Caco-2 (cell line): Measurements from ENCODE around the gene KLHL24. TPM values are rescaled to one million over a fixed set of nuclear protein-coding genes. Genes with fewer than 3 reads are reported as not detected.

Source experiments
- BruUV-seq: library from RNA; stranded (reverse); fragments of 400-500 nt; replicated peaks from 2 replicates; lab custom pipeline; 2021; lab: Mats Ljungman, UMichigan
- CTCF ChIA-PET: fragments of 300-600 bp; sonication (Branson Sonifier 250); formaldehyde crosslinking; loops from one replicate; lab custom pipeline; 2022; ENCODE audit warnings: antibody characterized with exemption; lab: Charles Lee
- POLR2A ChIA-PET: fragments of 300-600 bp; sonication (Branson Sonifier 250); formaldehyde crosslinking; loops from one replicate; lab custom pipeline; 2022; ENCODE audit warnings: antibody characterized with exemption; lab: Charles Lee
- DNase-seq, 2 experiments: peaks; one replicate each; pipeline versions ENCODE4 v3.0.0 to v3.0.0-alpha.2; 2020 to 2022
- H3K27me3 ChIP-seq: replicated peaks from 2 replicates; pipeline ENCODE4 v1.6.0; 2011; ENCODE audit warnings: low read length; ENCODE audit not compliant: control insufficient read depth, insufficient read depth
- H3K36me3 ChIP-seq: 2 replicates; pipeline ENCODE4 v1.5.1; 2011; ENCODE audit warnings: low read length; ENCODE audit not compliant: control insufficient read depth, insufficient read depth
- H3K4me1 ChIP-seq: fragments of 250-450 bp; sonication (Bioruptor Pico); 2 replicates; pipeline ENCODE4 v1.5.1; 2020; ENCODE audit warnings: mild to moderate bottlenecking
- H3K4me3 ChIP-seq: 2 replicates; pipeline ENCODE4 v1.5.1; 2011; ENCODE audit warnings: low read depth, mild to moderate bottlenecking, control low read depth, low read length
- H3K9me3 ChIP-seq: fragments of 250-450 bp; sonication (Bioruptor Pico); 2 replicates; pipeline ENCODE4 v1.5.1; 2020; ENCODE audit warnings: mild to moderate bottlenecking, moderate library complexity
- H3K27ac Mint-ChIP-seq: one replicate; pipeline ENCODE4 v1.8.0; 2022; ENCODE audit warnings: mixed read lengths; ENCODE audit not compliant: unreplicated experiment
- H3K27me3 Mint-ChIP-seq: one replicate; pipeline ENCODE4 v1.8.0; 2022; ENCODE audit warnings: mixed read lengths; ENCODE audit not compliant: insufficient read depth, unreplicated experiment
- H3K36me3 Mint-ChIP-seq: one replicate; pipeline ENCODE4 v1.8.0; 2022; ENCODE audit warnings: mild to moderate bottlenecking, mixed read lengths; ENCODE audit not compliant: insufficient read depth, unreplicated experiment
- H3K4me1 Mint-ChIP-seq: one replicate; pipeline ENCODE4 v1.8.0; 2022; ENCODE audit warnings: low read depth, mixed read lengths; ENCODE audit not compliant: unreplicated experiment
- H3K4me3 Mint-ChIP-seq: one replicate; pipeline ENCODE4 v1.8.0; 2022; ENCODE audit warnings: mild to moderate bottlenecking, moderate library complexity, mixed read lengths; ENCODE audit not compliant: unreplicated experiment
- H3K9me3 Mint-ChIP-seq: one replicate; pipeline ENCODE4 v1.8.0; 2022; ENCODE audit warnings: mixed read lengths; ENCODE audit not compliant: unreplicated experiment
- intact Hi-C: fragments of 100-400 bp; cut with micrococcal nuclease; formaldehyde crosslinking; loops from one replicate; pipeline ENCODE4 v1.10.0; 2022; ENCODE audit not compliant: unreplicated experiment
- total RNA-seq: library from RNA; stranded (reverse); gene quantifications from 2 replicates; pipeline ENCODE4 v1.2.3, GENCODE V29; 2022
- TF ChIP-seq, protein P1 (sequence below), 2 experiments: fragments of 200-600 bp in 1 of 2; IDR thresholded peaks; 1 replicate in 1 of 2; 2 replicates in 1 of 2; pipeline versions ENCODE4 v1.5.1 to v1.8.0; 2011 to 2022; ENCODE audit warnings: antibody characterized with exemption in 1 of 2, control low read depth in 1 of 2, inconsistent platforms in 1 of 2, low read depth in 1 of 2, low read length in 1 of 2, mild to moderate bottlenecking in 1 of 2, moderate library complexity in 1 of 2; ENCODE audit not compliant: insufficient read depth in 1 of 2, severe bottlenecking in 1 of 2, unreplicated experiment in 1 of 2

The KLHL24 gene
- total RNA-seq, 1 experiment from 2014 or later = 17.6 TPM

DNA sequence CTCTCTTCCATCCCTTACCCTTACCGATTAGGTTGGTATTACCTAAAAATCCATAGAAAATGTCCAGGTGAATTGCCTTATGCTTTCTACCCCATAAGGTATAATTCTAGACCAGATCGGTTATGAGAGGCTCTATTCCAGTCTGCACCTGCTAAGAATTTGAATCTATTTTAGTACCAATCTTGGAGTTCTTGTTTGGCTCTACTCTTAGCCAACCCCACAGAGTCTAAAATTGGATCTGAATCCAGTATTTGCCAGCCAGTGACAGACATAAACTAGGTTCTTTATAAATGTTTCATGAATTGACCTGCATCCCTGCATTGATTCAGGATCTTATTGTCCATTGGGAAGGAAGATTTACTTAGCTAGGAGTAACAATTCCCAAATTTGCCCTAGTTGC lies 6.5 kb downstream of the KLHL24 start:
- no TSS peak for BruUV-seq
- H3K27me3 ChIP-seq = no peaks in the 10 kb centered on the region
- H3K36me3 ChIP-seq = no peaks in the 10 kb centered on the region
- no peaks in the 10 kb centered on the region for H3K9me3 ChIP-seq
- ChIA-PET CTCF (no interaction called here), POLR2A (no interaction called here)
- Mint-ChIP-seq H3K9me3 (no peaks in the 10 kb centered on the region), H3K4me1 (no peaks in the 10 kb centered on the region), H3K27ac (no peak overlapping the region), H3K36me3 (peaks cover 7% of the 10 kb centered on the region), H3K27me3 (no peaks in the 10 kb centered on the region), H3K4me3 (no peak overlapping the region)
- no peaks in the 10 kb centered on the region for H3K4me1 ChIP-seq
- DNase-seq = no peak
- TF ChIP-seq, protein P1, sequence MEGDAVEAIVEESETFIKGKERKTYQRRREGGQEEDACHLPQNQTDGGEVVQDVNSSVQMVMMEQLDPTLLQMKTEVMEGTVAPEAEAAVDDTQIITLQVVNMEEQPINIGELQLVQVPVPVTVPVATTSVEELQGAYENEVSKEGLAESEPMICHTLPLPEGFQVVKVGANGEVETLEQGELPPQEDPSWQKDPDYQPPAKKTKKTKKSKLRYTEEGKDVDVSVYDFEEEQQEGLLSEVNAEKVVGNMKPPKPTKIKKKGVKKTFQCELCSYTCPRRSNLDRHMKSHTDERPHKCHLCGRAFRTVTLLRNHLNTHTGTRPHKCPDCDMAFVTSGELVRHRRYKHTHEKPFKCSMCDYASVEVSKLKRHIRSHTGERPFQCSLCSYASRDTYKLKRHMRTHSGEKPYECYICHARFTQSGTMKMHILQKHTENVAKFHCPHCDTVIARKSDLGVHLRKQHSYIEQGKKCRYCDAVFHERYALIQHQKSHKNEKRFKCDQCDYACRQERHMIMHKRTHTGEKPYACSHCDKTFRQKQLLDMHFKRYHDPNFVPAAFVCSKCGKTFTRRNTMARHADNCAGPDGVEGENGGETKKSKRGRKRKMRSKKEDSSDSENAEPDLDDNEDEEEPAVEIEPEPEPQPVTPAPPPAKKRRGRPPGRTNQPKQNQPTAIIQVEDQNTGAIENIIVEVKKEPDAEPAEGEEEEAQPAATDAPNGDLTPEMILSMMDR (IDR thresholded peaks at IDR 0.05; ENCODE audit: insufficient read depth in 1 of 2, low read depth in 1 of 2, low read length in 1 of 2, severe bottlenecking in 1 of 2, unreplicated experiment in 1 of 2) = no peak
- H3K4me3 ChIP-seq = no peak overlapping the region
- intact Hi-C loops = no loop called here

DNA sequence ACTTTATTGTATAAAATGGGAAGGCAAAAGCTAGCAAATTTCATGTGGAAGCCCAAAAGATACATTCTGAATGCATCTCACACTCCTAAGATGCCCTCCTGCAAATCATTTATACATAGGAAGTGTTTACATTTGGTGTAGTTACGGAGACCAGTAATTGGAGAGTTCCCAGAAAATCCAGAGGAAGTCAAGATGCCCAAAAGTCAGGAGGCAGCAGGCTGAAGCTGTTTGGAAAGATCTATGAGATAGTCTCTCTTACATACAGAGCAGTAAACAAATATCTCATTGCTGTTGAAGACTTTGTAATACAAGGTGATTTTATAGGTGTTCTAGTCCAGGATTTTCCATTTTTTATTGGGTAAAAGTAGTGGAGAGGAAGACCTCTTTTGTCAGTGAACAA lies 8.8 kb downstream of the KLHL24 start:
- intact Hi-C loops = no loop called here
- Histone ChIP-seq H3K36me3 (no peaks in the 10 kb centered on the region), H3K9me3 (no peaks in the 10 kb centered on the region), H3K27me3 (no peaks in the 10 kb centered on the region), H3K4me1 (no peaks in the 10 kb centered on the region), H3K4me3 (no peak overlapping the region)
- no peak overlapping the region for H3K27ac Mint-ChIP-seq
- H3K4me1 Mint-ChIP-seq = no peaks in the 10 kb centered on the region
- ChIA-PET POLR2A (no interaction called here), CTCF (no interaction called here)
- H3K4me3 Mint-ChIP-seq = no peak overlapping the region
- DNase-seq = no peak
- H3K27me3 Mint-ChIP-seq = no peaks in the 10 kb centered on the region
- BruUV-seq = no TSS peak
- no peaks in the 10 kb centered on the region for H3K36me3 Mint-ChIP-seq
- no peaks in the 10 kb centered on the region for H3K9me3 Mint-ChIP-seq
- TF ChIP-seq, protein P1 (IDR thresholded peaks at IDR 0.05; ENCODE audit: insufficient read depth in 1 of 2, low read depth in 1 of 2, low read length in 1 of 2, severe bottlenecking in 1 of 2, unreplicated experiment in 1 of 2) = no peak

DNA sequence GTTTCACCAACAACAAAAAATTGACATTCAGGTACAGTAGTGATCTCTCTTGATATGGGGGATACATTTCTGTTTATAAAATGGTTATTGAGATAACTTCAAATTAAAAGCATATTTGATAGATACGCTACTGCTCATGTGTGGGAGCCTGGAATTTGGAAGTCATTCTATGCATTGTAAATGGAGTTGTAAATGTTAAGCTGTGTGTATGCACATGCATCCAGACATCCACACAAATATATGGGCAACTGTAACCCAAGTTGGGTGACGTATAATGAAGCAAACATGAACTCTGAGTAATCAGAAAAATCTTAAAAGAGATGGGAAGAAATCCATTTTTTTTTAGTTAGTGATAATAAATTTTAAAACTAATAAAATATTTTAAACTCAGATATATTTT lies 9.8 kb downstream of the KLHL24 start:
- ChIA-PET CTCF (no interaction called here), POLR2A (no interaction called here)
- TF ChIP-seq, protein P1 (IDR thresholded peaks at IDR 0.05; ENCODE audit: insufficient read depth in 1 of 2, low read depth in 1 of 2, low read length in 1 of 2, severe bottlenecking in 1 of 2, unreplicated experiment in 1 of 2) = no peak
- Mint-ChIP-seq H3K4me1 (no peaks in the 10 kb centered on the region), H3K27ac (no peak overlapping the region), H3K9me3 (peaks cover 10% of the 10 kb centered on the region), H3K27me3 (no peaks in the 10 kb centered on the region), H3K36me3 (no peaks in the 10 kb centered on the region), H3K4me3 (no peak overlapping the region)
- BruUV-seq = no TSS peak
- H3K9me3 ChIP-seq = no peaks in the 10 kb centered on the region
- DNase-seq = no peak
- intact Hi-C loops = no loop called here
- no peak overlapping the region for H3K4me3 ChIP-seq
- no peaks in the 10 kb centered on the region for H3K27me3 ChIP-seq
- no peaks in the 10 kb centered on the region for H3K36me3 ChIP-seq
- H3K4me1 ChIP-seq = no peaks in the 10 kb centered on the region
